ENCODE measurements around the gene AFF1.
"Not testable (repeated sequence)": the region's sequence is repeated elsewhere in the genome, so short reads cannot be mapped to it uniquely, and the experiment has no call there.

The AFF1 gene

DNA sequence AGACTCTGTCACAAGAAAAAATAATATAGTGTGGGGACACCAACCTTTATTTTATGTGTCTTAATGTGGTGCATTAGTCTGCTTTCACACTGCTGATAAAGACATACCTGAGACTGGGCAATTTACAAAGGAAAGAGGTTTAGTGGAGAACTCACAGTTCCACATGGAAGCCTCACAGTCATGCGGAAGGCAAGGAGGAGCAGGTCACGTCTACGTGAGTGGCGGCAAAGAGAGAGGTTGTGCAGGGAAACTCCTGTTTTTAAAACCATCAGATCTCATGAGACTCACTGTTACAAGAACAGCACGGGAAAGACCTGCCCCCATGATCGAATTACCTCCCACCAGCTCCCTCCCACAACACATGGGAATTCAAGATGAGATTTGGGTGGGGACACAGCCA, 130.2 kb downstream of the AFF1 start:
- POLR2A ChIA-PET: no interaction called here
- CTCF ChIA-PET: no interaction called here
- no peak overlapping the region for H3K4me3 ChIP-seq (ENCODE audit: low read depth, low read length)
- DNase-seq (ENCODE audit: low read depth, low spot score): no peak
- TF ChIP-seq, protein P1, sequence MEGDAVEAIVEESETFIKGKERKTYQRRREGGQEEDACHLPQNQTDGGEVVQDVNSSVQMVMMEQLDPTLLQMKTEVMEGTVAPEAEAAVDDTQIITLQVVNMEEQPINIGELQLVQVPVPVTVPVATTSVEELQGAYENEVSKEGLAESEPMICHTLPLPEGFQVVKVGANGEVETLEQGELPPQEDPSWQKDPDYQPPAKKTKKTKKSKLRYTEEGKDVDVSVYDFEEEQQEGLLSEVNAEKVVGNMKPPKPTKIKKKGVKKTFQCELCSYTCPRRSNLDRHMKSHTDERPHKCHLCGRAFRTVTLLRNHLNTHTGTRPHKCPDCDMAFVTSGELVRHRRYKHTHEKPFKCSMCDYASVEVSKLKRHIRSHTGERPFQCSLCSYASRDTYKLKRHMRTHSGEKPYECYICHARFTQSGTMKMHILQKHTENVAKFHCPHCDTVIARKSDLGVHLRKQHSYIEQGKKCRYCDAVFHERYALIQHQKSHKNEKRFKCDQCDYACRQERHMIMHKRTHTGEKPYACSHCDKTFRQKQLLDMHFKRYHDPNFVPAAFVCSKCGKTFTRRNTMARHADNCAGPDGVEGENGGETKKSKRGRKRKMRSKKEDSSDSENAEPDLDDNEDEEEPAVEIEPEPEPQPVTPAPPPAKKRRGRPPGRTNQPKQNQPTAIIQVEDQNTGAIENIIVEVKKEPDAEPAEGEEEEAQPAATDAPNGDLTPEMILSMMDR (IDR thresholded peaks at IDR 0.05; ENCODE audit: insufficient read depth, low read length, missing control alignments): no peak

DNA sequence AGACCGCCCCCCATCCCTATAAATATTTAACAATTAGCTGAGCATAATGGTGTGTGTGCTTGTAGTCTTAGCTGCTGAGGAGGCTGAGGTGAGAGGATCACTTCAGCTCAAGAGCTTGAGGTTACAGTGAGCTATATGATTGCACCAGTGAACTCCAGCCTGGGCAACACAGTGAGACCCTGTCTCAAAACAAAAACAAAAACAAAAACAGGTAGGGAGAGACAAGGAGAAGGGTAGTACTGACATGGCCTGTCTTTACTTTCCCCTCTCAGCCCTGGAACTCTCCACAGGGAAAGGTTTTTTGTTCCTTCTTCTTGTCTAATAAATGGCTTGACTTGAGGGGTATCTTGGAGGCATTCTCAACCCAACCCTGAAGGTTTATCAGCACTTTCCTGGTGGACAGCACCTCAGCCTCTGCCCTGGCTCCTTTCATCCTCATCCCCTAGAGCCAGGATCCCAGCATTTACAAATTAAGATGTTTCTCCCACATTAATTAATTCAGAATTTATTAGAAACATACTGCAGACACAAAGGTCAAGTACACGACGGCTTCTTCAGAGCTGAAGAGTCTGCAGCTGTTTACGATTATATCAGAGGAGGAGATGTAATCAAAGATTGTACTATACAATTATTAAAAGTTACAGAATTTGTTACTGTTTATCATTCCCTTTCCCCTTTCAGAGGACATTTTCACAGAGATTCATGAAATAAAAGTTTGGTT, 131.8 kb downstream of the AFF1 start:
- no peak overlapping the region for H3K4me3 ChIP-seq (ENCODE audit: low read depth, low read length)
- TF ChIP-seq, protein P1 (IDR thresholded peaks at IDR 0.05; ENCODE audit: insufficient read depth, low read length, missing control alignments): no peak
- CTCF ChIA-PET: interaction anchor here (1.3 kb wide), 1 partner anchor 13 kb away, joined by 5 read pairs; no protein-coding TSS in a partner anchor
- POLR2A ChIA-PET: no interaction called here
- DNase-seq (ENCODE audit: low read depth, low spot score): no peak

GRCh38 chr4:87067124-87067885, 132.5 kb downstream of the AFF1 start:
- TF ChIP-seq, protein P1 (IDR thresholded peaks at IDR 0.05; ENCODE audit: insufficient read depth, low read length, missing control alignments): no peak
- ChIA-PET POLR2A (no interaction called here), CTCF (interaction anchor here (0.8 to 1.3 kb wide), 3 partner anchors 11 to 13 kb away, joined by 4 to 6 read pairs (median 5); no protein-coding TSS in a partner anchor)
- no peak overlapping the region for H3K4me3 ChIP-seq (ENCODE audit: low read depth, low read length)
- DNase-seq (ENCODE audit: low read depth, low spot score): no peak

GRCh38 chr4:87068583-87069021, 133.8 kb downstream of the AFF1 start:
- TF ChIP-seq, protein P1 (IDR thresholded peaks at IDR 0.05; ENCODE audit: insufficient read depth, low read length, missing control alignments): no peak
- no peak overlapping the region for H3K4me3 ChIP-seq (ENCODE audit: low read depth, low read length)
- ChIA-PET CTCF (no interaction called here), POLR2A (no interaction called here)
- no peak for DNase-seq (ENCODE audit: low read depth, low spot score)

DNA sequence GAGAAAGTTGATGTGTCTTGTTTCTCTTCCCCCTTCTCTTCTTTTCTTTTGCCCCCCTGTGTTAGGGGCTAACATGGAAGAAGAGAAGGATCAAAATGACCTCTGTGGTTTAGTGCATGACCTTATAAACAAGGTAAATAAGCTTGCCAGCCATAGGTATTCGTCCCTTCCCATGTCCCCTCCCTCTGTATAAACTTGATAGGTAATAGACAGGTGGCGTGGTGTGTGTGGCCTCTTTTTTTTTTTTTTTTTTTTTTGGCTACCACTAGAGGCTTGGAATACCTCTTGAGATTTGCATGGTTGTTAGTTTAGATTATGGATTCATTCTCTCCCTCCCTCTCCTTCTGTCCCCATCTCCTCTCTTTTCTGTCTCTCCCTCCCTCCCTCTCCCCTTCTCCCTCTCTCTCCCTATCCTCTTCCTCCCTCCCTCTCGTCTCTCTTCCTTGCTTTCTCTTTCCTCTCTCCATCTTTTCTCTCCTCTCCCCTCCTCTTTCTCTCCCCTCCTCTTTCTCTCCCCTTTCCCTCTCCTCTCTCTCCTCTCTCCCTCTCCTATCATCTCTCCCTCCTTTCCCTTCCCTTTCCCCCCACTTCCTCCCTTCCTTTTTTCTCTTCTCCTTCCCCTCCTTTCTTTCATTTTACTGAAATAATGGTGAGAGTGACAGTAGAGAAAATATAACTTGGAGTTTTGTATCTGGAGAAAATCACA, 134.4 kb downstream of the AFF1 start:
- POLR2A ChIA-PET: no interaction called here
- TF ChIP-seq, protein P1 (IDR thresholded peaks at IDR 0.05; ENCODE audit: insufficient read depth, low read length, missing control alignments): no peak
- CTCF ChIA-PET: interaction anchor here (0.7 kb wide), 1 partner anchor 69 kb away, joined by 3 read pairs; no protein-coding TSS in a partner anchor
- H3K4me3 ChIP-seq (ENCODE audit: low read depth, low read length): no peak overlapping the region
- DNase-seq (ENCODE audit: low read depth, low spot score): no peak

DNA sequence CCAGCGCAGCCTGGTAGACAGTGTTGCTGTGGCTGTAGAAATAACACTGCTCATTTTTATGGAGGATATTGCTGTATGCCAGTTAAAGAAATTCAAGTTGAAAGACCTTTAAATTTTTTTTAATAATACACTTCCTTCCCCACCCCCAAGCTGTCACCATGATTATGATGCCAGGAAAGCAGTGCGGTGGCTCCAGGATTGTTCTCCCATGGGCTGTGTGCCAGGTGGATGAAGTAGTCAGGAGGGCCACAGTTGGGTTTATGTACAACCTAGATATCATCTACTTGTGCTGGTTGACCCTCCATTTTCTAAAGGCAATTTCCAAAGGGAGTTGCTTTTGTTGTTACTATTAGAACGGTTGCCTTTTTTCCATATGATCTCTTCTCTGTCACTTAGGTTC, 136.6 kb downstream of the AFF1 start:
- ChIA-PET POLR2A (interaction anchor here (0.6 kb wide), 1 partner anchor 10 kb away, joined by 3 read pairs; no protein-coding TSS in a partner anchor), CTCF (no interaction called here)
- DNase-seq (ENCODE audit: low read depth, low spot score): no peak
- TF ChIP-seq, protein P1 (IDR thresholded peaks at IDR 0.05; ENCODE audit: insufficient read depth, low read length, missing control alignments): no peak
- no peak overlapping the region for H3K4me3 ChIP-seq (ENCODE audit: low read depth, low read length)

- H3K4me3 ChIP-seq (ENCODE audit: low read depth, low read length); CTCF ChIA-PET: not testable (repeated sequence)
Observed at GRCh38 chr4:87072545-87072944, 137.7 kb downstream of the AFF1 start.

More at GRCh38 chr4:87072545-87072944, 137.7 kb downstream of the AFF1 start:
- POLR2A ChIA-PET; DNase-seq (ENCODE audit: low read depth, low spot score): not testable (repeated sequence)
